Measurements from ENCODE around the gene IFI27L2.

GRCh38 chr14:94120667-94121340 lies 8.6 kb downstream of the IFI27L2 start:
- no peak for TF ChIP-seq CTCF (IDR thresholded peaks at IDR 0.05)
- no peak for TF ChIP-seq POLR2A (IDR thresholded peaks at IDR 0.05)
